ENCODE measurements around the gene PPARA. TPM values are rescaled to one million over a fixed set of nuclear protein-coding genes. Genes with fewer than 3 reads are reported as not detected.

PPARA gene
- total RNA-seq, 1 donor from 2014 or later, result 101 TPM

DNA sequence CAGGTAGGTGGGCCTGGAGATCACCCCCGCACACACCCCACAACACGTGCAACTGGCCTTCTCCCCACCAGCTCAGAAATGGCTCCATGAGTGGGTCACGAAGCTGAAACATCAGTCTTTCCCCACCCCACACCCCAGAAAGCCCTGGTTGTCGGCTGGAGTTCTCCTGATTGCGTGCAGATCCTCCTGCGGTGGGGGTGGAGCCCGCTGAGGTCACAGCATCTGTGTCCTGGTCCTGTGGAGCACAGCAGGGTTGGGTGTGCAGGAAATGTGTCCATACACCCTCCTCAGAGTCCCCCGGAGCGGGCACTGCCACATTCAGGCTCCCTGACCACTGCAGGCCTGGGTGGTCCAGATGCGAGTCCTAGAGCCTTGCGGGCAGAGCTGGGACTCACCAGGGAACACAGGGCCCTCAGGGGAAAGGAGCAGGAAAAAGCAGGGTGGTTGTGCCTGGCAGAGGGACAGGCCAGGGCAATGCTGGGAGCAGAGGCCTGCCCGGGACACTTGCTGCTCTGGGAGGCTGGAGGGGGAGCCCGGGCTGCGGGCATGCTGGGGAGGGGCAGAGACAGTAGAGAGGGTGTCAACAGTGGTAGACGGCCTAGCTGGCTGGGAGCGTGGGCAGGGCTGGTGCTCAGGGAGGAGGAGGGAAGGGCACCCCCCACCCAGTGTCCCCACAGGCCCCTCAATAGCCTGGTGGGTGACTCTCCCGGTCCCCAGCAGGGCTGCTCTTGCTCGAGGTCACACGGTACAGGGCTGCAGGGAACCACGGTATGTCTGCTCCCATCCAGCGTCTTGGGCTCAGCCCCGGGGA is 42.4 kb upstream of the PPARA start:
- TF ChIP-seq CTCF (IDR thresholded peaks at IDR 0.05; ENCODE audit: borderline replicate concordance), result no peak
- Histone ChIP-seq H3K4me3 (peak overlapping the region; percentile 19), H3K27me3 (ENCODE audit: low read depth) (no peaks in the 10 kb centered on the region), H3K9me3 (replicated peaks) (no peaks in the 10 kb centered on the region), H3K36me3 (peaks cover 53% of the 10 kb centered on the region), H3K4me1 (peaks cover 100% of the 10 kb centered on the region), H3K27ac (replicated peaks) (peak overlapping the region; percentile 88)
- intact Hi-C loops (cut with micrococcal nuclease), result no loop called here
- no peak for DNase-seq

DNA sequence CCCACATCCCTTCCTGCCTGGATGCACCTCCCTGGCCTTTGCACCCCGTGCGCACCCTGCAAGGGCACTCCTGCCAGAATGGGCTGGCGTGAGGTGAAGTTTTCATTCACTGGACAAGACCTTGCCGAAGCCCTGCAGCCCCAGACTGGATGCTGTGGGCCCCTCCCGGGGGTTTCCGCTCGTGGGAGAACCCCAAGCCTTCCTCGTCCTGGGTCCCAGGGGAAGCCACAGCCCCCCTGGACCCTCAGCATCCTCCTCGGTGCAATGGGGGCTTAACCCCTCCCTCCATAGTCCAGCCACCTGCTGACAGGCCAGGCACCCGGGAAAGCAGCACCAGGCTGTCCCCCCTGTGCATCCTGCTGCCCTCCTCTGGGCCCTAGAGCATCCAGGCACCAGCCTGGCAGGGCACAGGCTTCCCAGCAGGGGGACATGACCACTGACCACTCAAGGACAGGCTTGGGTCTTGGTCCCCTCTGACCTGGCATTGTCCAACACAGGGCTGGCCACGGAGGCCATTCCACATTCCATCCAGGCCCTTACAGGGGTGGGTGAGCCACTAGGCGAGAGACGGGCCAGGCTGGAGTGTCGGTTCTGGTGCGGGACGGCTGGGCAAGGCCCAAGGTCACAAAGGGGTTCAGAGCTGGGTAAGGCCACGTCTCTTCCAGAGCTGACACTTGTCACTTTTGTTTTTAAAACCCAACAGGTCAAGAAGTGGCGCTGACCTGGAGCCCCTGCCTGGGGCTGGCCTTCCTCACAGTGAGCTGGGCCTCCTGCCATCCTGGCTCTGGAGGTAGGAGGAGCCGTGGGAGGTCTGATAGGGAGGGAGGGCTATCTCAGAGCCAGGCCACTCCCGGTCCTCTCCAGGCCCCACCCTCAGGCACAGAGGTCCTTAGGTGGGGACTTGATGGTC is 41.5 kb upstream of the PPARA start:
- peak; percentile 68 for DNase-seq
- no peaks in the 10 kb centered on the region for H3K9me3 ChIP-seq (replicated peaks)
- H3K4me3 ChIP-seq, result no peak overlapping the region

GRCh38 chr22:46109474-46110003 is 40.8 kb upstream of the PPARA start:
- DNase-seq, result no peak
- Histone ChIP-seq H3K27me3 (ENCODE audit: low read depth) (no peaks in the 10 kb centered on the region), H3K4me1 (peaks cover 100% of the 10 kb centered on the region), H3K36me3 (peaks cover 42% of the 10 kb centered on the region), H3K4me3 (no peak overlapping the region), H3K27ac (replicated peaks) (peak overlapping the region; percentile 88), H3K9me3 (replicated peaks) (no peaks in the 10 kb centered on the region)
- intact Hi-C loops (cut with micrococcal nuclease), result no loop called here
- no peak for TF ChIP-seq CTCF (IDR thresholded peaks at IDR 0.05; ENCODE audit: borderline replicate concordance)

More for the DNA sequence above, 41.5 kb upstream of the PPARA start:
- Histone ChIP-seq H3K4me1 (peaks cover 100% of the 10 kb centered on the region), H3K36me3 (peaks cover 49% of the 10 kb centered on the region), H3K27me3 (ENCODE audit: low read depth) (no peaks in the 10 kb centered on the region), H3K27ac (replicated peaks) (peak overlapping the region; percentile 88)
- intact Hi-C loops (cut with micrococcal nuclease), result no loop called here
- TF ChIP-seq CTCF (IDR thresholded peaks at IDR 0.05; ENCODE audit: borderline replicate concordance), result peak; percentile 15

DNA sequence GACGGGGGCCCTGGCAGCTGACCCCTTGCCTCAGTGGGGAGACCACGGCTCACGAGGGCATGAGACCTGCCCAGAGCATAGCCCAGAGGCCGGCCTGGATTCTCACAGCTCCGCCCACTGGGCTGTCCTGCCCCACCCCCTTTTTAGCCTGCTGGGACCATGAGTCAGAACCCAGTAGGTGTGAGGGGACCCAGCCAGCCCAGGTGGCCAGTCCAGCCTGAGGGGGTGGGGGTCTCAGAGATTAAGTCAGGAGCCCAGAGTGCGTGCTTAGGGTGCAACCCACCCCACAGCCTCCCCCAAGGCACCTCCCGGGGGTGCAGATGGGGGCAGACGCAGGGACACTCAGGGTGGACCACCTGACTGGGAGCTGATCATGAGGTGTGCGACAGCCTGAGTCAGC is 40.1 kb upstream of the PPARA start:
- H3K27ac ChIP-seq (replicated peaks), result peak overlapping the region; percentile 88
- no peak overlapping the region for H3K4me3 ChIP-seq
- H3K9me3 ChIP-seq (replicated peaks), result no peaks in the 10 kb centered on the region
- peaks cover 42% of the 10 kb centered on the region for H3K36me3 ChIP-seq
- TF ChIP-seq CTCF (IDR thresholded peaks at IDR 0.05; ENCODE audit: borderline replicate concordance), result no peak
- intact Hi-C loops (cut with micrococcal nuclease), result no loop called here
- no peaks in the 10 kb centered on the region for H3K27me3 ChIP-seq (ENCODE audit: low read depth)
- no peak for DNase-seq
- H3K4me1 ChIP-seq, result peaks cover 100% of the 10 kb centered on the region

DNA sequence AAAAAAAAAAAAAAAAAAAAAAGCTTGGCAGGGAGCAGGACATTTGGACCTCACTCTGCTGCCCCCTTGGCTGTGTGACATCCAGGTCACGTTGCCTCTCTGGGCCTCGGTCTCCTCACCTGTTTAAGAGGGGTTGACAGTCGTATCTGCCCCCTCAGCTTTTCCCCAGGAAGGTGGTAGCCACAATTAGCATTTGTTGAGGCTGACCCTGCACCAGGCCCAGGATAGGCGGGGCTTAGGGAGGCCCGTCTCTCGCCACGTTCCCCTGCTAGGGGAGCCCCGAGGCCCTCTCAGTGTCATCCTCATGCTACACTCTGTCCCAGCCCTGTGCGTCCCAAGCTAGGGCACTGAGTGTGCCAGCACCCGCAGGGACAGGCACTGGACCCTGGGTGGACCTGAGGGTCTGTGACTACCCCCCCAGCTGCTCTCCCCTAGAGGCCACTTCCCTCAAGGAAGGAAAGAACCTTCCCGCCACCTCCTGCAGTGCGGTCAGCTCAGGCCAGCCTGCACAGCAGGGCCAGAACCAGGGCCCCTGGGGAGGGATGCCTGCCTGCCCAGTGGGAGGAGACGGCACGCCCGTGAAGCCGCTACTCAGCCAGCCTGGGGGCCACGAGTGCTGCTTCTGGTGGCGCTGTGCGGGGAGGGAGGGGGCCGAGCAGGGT is 38.5 kb upstream of the PPARA start:
- Histone ChIP-seq H3K9me3 (replicated peaks) (no peaks in the 10 kb centered on the region), H3K4me1 (peaks cover 100% of the 10 kb centered on the region), H3K4me3 (no peak overlapping the region), H3K27ac (replicated peaks) (peak overlapping the region; percentile 88), H3K36me3 (peaks cover 39% of the 10 kb centered on the region), H3K27me3 (ENCODE audit: low read depth) (no peaks in the 10 kb centered on the region)
- DNase-seq, result no peak
- no peak for TF ChIP-seq CTCF (IDR thresholded peaks at IDR 0.05; ENCODE audit: borderline replicate concordance)
- intact Hi-C loops (cut with micrococcal nuclease), result no loop called here

Measured in left ventricle myocardium inferior (tissue), 1 donor.